Neural cell (in vitro differentiated cells): ENCODE data around the gene SLC9A7. TPM values are rescaled to one million over a fixed set of nuclear protein-coding genes. Genes with fewer than 3 reads are reported as not detected.

Experiments
- H2AFZ ChIP-seq: fragments of 200-600, 300-800 bp; sonication (generic), shearing (Covaris generic); 2 replicates; pipeline ENCODE4 v1.6.0; 2014; ENCODE audit warnings: low read depth, mild to moderate bottlenecking, antibody characterized with exemption, low read length, moderate library complexity
- H3F3A ChIP-seq: fragments of 200-600 bp; shearing (Covaris generic); 2 replicates; pipeline ENCODE4 v1.6.1; 2016; ENCODE audit warnings: mild to moderate bottlenecking, moderate library complexity, mixed read lengths, antibody characterized with exemption, low read length; ENCODE audit not compliant: insufficient read depth, poor library complexity, severe bottlenecking
- H3K27ac ChIP-seq: fragments of 200-600, 300-800 bp; sonication (generic), shearing (Covaris generic); 2 replicates; pipeline ENCODE4 v1.5.1; 2014; ENCODE audit warnings: mild to moderate bottlenecking, low read length, moderate library complexity
- H3K27me3 ChIP-seq: fragments of 300-800, 200-600 bp; sonication (generic), shearing (Covaris generic); 2 replicates; pipeline ENCODE4 v1.6.0; 2014; ENCODE audit warnings: mild to moderate bottlenecking, low read depth, low read length, moderate library complexity; ENCODE audit not compliant: insufficient read depth
- H3K36me3 ChIP-seq: fragments of 300-800, 200-600 bp; sonication (generic), shearing (Covaris generic); 2 replicates; pipeline ENCODE4 v1.5.1; 2014; ENCODE audit warnings: mild to moderate bottlenecking, antibody characterized with exemption, low read length, moderate library complexity; ENCODE audit not compliant: insufficient read depth
- H3K4me2 ChIP-seq: fragments of 300-800, 200-600 bp; sonication (generic), shearing (Covaris generic); 2 replicates; pipeline ENCODE4 v1.6.0; 2014; ENCODE audit warnings: mild to moderate bottlenecking, low read length
- H3K4me3 ChIP-seq: fragments of 300-800, 200-600 bp; sonication (generic), shearing (Covaris generic); 2 replicates; pipeline ENCODE4 v1.5.1; 2014; ENCODE audit warnings: mild to moderate bottlenecking, low read length, moderate library complexity
- H3K79me2 ChIP-seq: fragments of 200-600 bp; shearing (Covaris generic); replicated peaks from 2 replicates; pipeline ENCODE4 v1.6.0; 2014; ENCODE audit warnings: mild to moderate bottlenecking, low read length, moderate library complexity; ENCODE audit not compliant: insufficient read depth
- H3K9ac ChIP-seq: fragments of 300-800, 200-600 bp; sonication (generic), shearing (Covaris generic); 2 replicates; pipeline ENCODE4 v1.6.1; 2016; ENCODE audit warnings: mild to moderate bottlenecking, low read length, mixed read lengths
- H3K9me2 ChIP-seq: fragments of 200-600 bp; shearing (Covaris generic); 2 replicates; pipeline ENCODE4 v1.6.1; 2016; ENCODE audit warnings: mild to moderate bottlenecking, low read length, mixed read lengths; ENCODE audit not compliant: insufficient read depth
- H3K9me3 ChIP-seq: fragments of 200-600, 300-800 bp; sonication (generic), shearing (Covaris generic); 2 replicates; pipeline ENCODE4 v1.6.1; 2016; ENCODE audit warnings: mild to moderate bottlenecking, mixed run types, low read length, moderate library complexity, mixed read lengths
- H4K20me1 ChIP-seq: fragments of 200-600 bp; shearing (Covaris generic); 2 replicates; pipeline ENCODE4 v1.6.1; 2016; ENCODE audit warnings: mild to moderate bottlenecking, mixed run types; ENCODE audit not compliant: insufficient read depth
- EP300 ChIP-seq: fragments of 450-650 bp; conservative IDR thresholded peaks from 2 replicates; pipeline ENCODE4 v1.6.1; 2014; ENCODE audit warnings: antibody characterized with exemption, mild to moderate bottlenecking, moderate library complexity; ENCODE audit not compliant: poor library complexity, severe bottlenecking
- EZH2 ChIP-seq: fragments of 200-600, 300-800 bp; shearing (Covaris generic), sonication (generic); IDR thresholded peaks from 2 replicates; pipeline ENCODE4 v1.6.1; 2014; ENCODE audit warnings: antibody characterized with exemption, low read length, borderline replicate concordance, mild to moderate bottlenecking; ENCODE audit not compliant: insufficient read depth, poor library complexity, severe bottlenecking
- MXI1 ChIP-seq: fragments of 450-650 bp; conservative IDR thresholded peaks from 2 replicates; pipeline ENCODE4 v1.6.1; 2014; ENCODE audit warnings: antibody characterized with exemption, mild to moderate bottlenecking; ENCODE audit not compliant: poor library complexity, severe bottlenecking
- POLR2AphosphoS5 ChIP-seq: IDR thresholded peaks from 2 replicates; pipeline ENCODE4 v1.6.1; 2012
- RAD21 ChIP-seq: fragments of 450-650 bp; conservative IDR thresholded peaks from 2 replicates; pipeline ENCODE4 v1.6.1; 2014; ENCODE audit warnings: antibody characterized with exemption, mild to moderate bottlenecking, moderate library complexity
- REST ChIP-seq: IDR thresholded peaks from 2 replicates; pipeline ENCODE4 v1.6.1; 2012; ENCODE audit warnings: borderline replicate concordance
- SMC3 ChIP-seq: fragments of 450-650 bp; conservative IDR thresholded peaks from 2 replicates; pipeline ENCODE4 v1.6.1; 2014; ENCODE audit warnings: antibody characterized with exemption, mild to moderate bottlenecking, moderate library complexity; ENCODE audit not compliant: poor library complexity
- TAF1 ChIP-seq: IDR thresholded peaks from 2 replicates; pipeline ENCODE4 v1.6.1; 2012; ENCODE audit warnings: low read depth
- polyA plus RNA-seq: library from polyadenylated mRNA; depleted of rRNA; stranded (reverse); fragments of >200 nt; gene quantifications from 2 replicates; pipeline ENCODE4 v1.2.3, GENCODE V29; 2014
- TF ChIP-seq, protein P1 (sequence below): fragments of 450-650 bp; IDR thresholded peaks from 2 replicates; pipeline ENCODE4 v1.5.1; 2014; ENCODE audit warnings: antibody characterized with exemption, mild to moderate bottlenecking, moderate library complexity; ENCODE audit not compliant: poor library complexity, severe bottlenecking

Gene SLC9A7
- polyA plus RNA-seq, 1 donor from 2014 or later, result 12.1 TPM

GRCh38 chrX:46553935-46554334, 205.0 kb downstream of the SLC9A7 start:
- Histone ChIP-seq H3K4me3 (no peak overlapping the region), H2AFZ (no peak overlapping the region), H3K79me2 (no peaks in the 10 kb centered on the region), H3K27ac (no peak overlapping the region), H4K20me1 (no peaks in the 10 kb centered on the region), H3K9ac (no peak overlapping the region), H3K27me3 (no peaks in the 10 kb centered on the region), H3K9me2 (no peaks in the 10 kb centered on the region), H3K36me3 (no peaks in the 10 kb centered on the region), H3K4me2 (no peak overlapping the region), H3F3A (no peaks in the 10 kb centered on the region), H3K9me3 (no peaks in the 10 kb centered on the region)
- TF ChIP-seq POLR2AphosphoS5, result no peak
- no peak for TF ChIP-seq RAD21
- TF ChIP-seq, protein P1, sequence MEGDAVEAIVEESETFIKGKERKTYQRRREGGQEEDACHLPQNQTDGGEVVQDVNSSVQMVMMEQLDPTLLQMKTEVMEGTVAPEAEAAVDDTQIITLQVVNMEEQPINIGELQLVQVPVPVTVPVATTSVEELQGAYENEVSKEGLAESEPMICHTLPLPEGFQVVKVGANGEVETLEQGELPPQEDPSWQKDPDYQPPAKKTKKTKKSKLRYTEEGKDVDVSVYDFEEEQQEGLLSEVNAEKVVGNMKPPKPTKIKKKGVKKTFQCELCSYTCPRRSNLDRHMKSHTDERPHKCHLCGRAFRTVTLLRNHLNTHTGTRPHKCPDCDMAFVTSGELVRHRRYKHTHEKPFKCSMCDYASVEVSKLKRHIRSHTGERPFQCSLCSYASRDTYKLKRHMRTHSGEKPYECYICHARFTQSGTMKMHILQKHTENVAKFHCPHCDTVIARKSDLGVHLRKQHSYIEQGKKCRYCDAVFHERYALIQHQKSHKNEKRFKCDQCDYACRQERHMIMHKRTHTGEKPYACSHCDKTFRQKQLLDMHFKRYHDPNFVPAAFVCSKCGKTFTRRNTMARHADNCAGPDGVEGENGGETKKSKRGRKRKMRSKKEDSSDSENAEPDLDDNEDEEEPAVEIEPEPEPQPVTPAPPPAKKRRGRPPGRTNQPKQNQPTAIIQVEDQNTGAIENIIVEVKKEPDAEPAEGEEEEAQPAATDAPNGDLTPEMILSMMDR, result no peak
- no peak for TF ChIP-seq EZH2
- no peak for TF ChIP-seq SMC3
- no peak for TF ChIP-seq MXI1
- TF ChIP-seq EP300, result no peak
- no peak for TF ChIP-seq TAF1
- no peak for TF ChIP-seq REST

DNA sequence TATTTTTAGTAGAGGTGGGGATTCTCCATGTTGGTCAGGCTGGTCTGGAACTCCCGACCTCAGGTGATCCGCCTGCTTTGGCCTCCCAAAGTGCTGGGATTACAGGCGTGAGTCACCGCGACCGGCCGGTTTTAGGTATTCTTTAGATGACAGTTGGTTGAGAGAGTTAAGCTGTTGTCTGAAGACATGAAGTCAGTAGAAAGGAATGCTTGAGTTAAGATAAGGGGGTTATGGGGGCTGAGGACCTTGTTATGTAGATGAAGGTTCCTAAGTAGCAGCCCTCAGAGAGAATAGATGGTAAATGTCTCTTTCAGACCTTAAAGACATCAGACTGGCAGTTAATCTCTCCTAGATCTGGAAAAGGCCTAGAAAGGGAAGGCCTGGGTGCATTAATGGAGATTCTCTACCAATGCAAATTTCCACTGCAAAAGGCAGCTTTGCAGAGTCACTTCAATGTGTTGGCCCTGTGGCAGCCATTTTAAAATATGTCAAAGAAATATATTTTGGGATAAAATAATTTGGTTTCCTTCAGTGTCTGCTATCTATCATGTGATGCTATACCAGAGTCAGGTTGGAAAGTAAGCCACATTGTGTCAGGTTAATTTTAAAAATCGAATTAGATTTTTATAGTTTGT, 207.3 kb downstream of the SLC9A7 start:
- no peak for TF ChIP-seq SMC3
- TF ChIP-seq RAD21, result no peak
- no peak for TF ChIP-seq REST
- TF ChIP-seq MXI1, result no peak
- no peak for TF ChIP-seq EZH2
- no peak for TF ChIP-seq POLR2AphosphoS5
- TF ChIP-seq TAF1, result no peak
- TF ChIP-seq EP300, result no peak
- TF ChIP-seq, protein P1, result no peak
- Histone ChIP-seq H4K20me1 (no peaks in the 10 kb centered on the region), H3K36me3 (no peaks in the 10 kb centered on the region), H3F3A (no peaks in the 10 kb centered on the region), H3K9me2 (no peaks in the 10 kb centered on the region), H3K9ac (no peak overlapping the region), H3K27ac (no peak overlapping the region), H3K9me3 (no peaks in the 10 kb centered on the region), H2AFZ (no peak overlapping the region), H3K27me3 (no peaks in the 10 kb centered on the region), H3K4me3 (no peak overlapping the region), H3K79me2 (peaks cover 3% of the 10 kb centered on the region), H3K4me2 (no peak overlapping the region)
